HUES48 (cell line): Measurements from ENCODE around the gene LGALS3BP.
A peak's percentile ranks its signal among the peaks of the same experiment; 100 is the strongest.

ENCODE experiments used
- H3K27ac ChIP-seq: one replicate; pipeline ENCODE4 v1.7.0; 2013; ENCODE audit warnings: low read depth, low read length, inconsistent platforms
- H3K27me3 ChIP-seq: 2 replicates; pipeline ENCODE4 v1.6.1; 2013; ENCODE audit warnings: mild to moderate bottlenecking, low read length; ENCODE audit not compliant: control insufficient read depth, insufficient read depth
- H3K36me3 ChIP-seq: 2 replicates; pipeline ENCODE4 v1.6.1; 2013; ENCODE audit warnings: low read length; ENCODE audit not compliant: control insufficient read depth, insufficient read depth
- H3K4me1 ChIP-seq: 2 replicates; pipeline ENCODE4 v1.6.1; 2013; ENCODE audit warnings: mild to moderate bottlenecking, low read length; ENCODE audit not compliant: control insufficient read depth, insufficient read depth
- H3K4me3 ChIP-seq: 2 replicates; pipeline ENCODE4 v1.5.1; 2013; ENCODE audit warnings: mild to moderate bottlenecking, low read depth, low read length
- H3K9ac ChIP-seq: 2 replicates; pipeline ENCODE4 v1.6.1; 2013; ENCODE audit warnings: mild to moderate bottlenecking, low read depth, low read length, moderate library complexity
- H3K9me3 ChIP-seq: 2 replicates; pipeline ENCODE4 v1.6.1; 2013; ENCODE audit warnings: low read length; ENCODE audit not compliant: control insufficient read depth, insufficient read depth

LGALS3BP gene

DNA sequence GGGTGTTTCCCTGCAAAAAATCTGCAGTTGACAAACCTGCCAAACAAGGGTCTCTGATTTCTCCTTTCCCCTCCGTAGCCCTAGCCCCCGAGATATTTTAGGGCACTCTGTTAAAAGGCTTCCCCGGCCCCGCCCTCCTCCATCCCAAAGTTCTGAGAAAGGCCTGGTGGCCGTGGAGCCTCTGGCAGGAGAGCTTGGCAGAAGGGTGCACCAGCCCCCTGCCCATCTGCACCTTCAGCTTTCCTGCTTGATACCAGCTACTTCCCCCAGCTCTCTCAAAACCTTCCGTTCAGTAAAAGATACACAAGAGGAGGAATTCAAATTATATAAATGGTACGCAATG lies 30.6 kb upstream of the LGALS3BP start:
- peaks cover 6% of the 10 kb centered on the region for H3K4me1 ChIP-seq
- H3K9ac ChIP-seq, result no peak overlapping the region

DNA sequence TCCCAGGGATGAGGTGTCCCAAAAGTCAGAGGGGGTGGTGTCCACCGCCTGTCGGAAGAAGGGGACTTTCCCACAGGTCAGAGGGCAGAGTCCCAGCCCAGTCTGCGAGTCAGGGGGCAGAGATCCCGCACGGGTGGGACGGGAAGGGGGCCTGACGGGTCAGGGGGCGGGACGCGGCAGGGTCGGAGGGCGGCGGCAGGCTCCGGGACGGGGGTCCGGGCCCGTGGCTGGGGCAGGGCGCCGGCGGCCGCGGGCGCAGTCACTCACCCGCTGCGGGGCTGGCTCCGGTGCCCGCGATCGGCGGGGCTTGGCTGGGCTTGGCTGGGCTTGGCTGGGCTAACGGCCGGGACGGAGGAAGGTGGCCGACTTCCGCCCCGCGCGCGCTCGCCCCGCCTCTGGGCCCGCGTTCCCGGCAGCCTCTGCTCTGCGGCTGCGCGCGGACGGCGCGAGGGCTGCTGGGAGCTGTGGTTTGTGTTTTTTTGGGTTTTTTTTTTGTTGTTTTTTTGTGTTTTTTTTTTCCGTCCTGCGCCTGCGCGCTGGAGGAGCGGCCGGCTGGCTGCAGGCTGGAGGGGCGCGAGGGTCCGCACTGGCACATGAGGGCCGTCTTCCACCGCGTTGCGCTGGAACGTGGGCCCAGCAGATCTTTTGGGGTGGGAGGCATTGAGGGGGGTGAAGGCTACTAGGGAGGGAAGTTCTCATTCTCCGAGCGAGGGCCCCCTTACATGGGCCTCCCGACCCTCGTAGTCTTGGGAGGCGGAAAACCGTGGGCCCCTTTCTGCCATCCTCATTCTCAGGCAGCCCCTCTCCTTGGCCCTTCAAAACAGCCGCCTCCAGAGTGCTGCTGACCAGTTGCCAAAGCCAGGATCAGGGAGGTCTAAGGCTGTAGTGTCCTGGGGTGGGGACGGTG lies 29.9 kb upstream of the LGALS3BP start, which contains the start of gene CANT1:
CANT1 (minus strand) TSS at position 368 of the 907 bp plus-strand sequence. CDS start 12,142 bp downstream, outside the sequence.
- peak within 1 kb of the TSS; percentile 22 for H3K9ac ChIP-seq
- peak within 1 kb of the TSS; percentile 80 for H3K4me3 ChIP-seq
- peaks cover 43% of the 10 kb centered on the region for H3K27me3 ChIP-seq
- no peak within 1 kb of the TSS for H3K27ac ChIP-seq
- no peaks in the 10 kb centered on the region for H3K36me3 ChIP-seq
- peaks cover 6% of the 10 kb centered on the region for H3K4me1 ChIP-seq
- H3K9me3 ChIP-seq, result peaks cover 19% of the 10 kb centered on the region

More for the DNA sequence above, 30.6 kb upstream of the LGALS3BP start:
- H3K27ac ChIP-seq, result no peak overlapping the region
- H3K4me3 ChIP-seq, result peak overlapping the region; percentile 80; the same call in 1 of the 2 replicates
- peaks cover 40% of the 10 kb centered on the region for H3K27me3 ChIP-seq
- peaks cover 25% of the 10 kb centered on the region for H3K9me3 ChIP-seq
- H3K36me3 ChIP-seq, result no peaks in the 10 kb centered on the region

DNA sequence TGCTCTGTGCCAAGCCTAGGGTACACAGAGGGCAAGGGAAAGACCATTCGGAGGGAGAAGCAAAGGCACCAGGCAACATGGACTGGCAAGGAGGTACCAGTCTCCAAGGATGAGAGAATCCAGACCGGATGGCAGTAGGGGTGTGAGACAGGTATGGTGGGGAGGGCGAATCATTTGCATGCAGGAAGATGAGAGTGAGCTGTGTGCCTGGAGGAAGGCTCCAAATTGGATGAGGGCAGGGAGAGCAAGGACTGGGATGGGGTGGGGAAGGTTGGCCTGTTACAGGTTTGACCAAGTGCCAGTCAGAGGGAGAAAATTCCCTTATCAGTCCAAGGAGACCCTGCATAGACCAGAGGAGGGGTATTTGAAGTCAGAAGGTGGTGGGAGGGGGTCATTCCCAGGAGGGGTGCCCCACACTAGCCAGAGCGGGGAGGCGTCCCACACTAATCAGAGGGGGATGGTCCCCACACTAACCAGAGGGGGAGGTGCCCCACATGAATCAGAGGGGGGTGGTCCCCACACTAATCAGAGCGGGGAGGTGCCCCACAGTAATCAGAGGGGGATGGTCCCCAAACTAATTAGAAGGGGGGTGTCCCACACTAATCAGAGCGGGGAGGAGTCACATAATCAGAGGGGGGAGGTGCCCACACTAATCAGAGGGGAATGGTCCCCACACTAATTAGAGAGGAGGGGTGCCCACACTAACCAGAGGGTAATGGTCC lies 29.1 kb upstream of the LGALS3BP start:
- Histone ChIP-seq H3K4me3 (peak overlapping the region; percentile 80), H3K36me3 (no peaks in the 10 kb centered on the region), H3K27me3 (peaks cover 43% of the 10 kb centered on the region), H3K9ac (peak overlapping the region; percentile 21; the same call in 1 of the 2 replicates), H3K9me3 (peaks cover 11% of the 10 kb centered on the region), H3K4me1 (peaks cover 6% of the 10 kb centered on the region), H3K27ac (no peak overlapping the region)

DNA sequence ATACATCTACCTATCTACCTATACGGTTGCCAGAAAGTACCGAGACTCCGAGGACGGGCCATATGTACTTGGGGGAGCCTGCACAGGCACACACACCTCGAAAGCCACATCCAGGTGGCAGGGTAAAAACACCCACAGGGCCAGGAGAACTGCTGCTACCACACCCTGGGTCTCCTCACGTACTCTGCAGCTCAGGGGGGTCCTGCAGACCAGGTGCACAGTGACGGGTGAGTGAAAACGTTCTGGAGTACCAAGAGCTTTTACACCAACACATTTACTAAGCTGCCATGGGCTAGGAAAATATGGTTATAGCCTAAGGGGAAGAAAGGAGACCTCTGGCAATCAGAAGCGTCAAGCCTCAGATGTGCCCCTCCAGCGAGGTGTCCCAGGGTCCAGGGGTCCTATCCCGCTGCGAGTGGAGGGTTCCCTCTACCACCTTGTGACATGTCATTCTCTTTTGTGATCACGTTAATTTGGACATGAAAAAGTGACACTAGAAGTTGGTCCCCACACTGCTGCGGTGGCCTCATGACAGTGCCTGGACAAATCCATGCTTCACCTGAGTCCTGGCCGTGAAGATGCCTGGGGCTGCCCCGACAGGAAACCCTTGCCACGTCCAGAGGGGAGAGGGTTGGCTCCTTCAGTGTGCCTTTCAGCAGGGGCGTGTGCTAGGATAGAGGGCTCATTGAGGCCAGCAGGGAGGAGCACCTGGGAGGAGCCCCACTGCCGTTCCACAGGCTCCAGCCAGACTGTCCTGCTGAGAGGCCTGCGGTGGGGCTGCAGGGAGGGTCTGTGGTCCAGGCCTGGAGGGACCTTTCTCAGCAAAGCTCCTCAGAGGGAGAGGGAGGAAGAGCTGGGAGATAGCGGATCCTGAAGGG lies 28.0 kb upstream of the LGALS3BP start:
- peaks cover 3% of the 10 kb centered on the region; the same call in 1 of the 2 replicates for H3K36me3 ChIP-seq
- H3K4me1 ChIP-seq, result peaks cover 6% of the 10 kb centered on the region
- peaks cover 53% of the 10 kb centered on the region for H3K27me3 ChIP-seq
- no peak overlapping the region for H3K9ac ChIP-seq
- no peak overlapping the region for H3K27ac ChIP-seq
- no peak overlapping the region for H3K4me3 ChIP-seq
- peaks cover 1% of the 10 kb centered on the region for H3K9me3 ChIP-seq

DNA sequence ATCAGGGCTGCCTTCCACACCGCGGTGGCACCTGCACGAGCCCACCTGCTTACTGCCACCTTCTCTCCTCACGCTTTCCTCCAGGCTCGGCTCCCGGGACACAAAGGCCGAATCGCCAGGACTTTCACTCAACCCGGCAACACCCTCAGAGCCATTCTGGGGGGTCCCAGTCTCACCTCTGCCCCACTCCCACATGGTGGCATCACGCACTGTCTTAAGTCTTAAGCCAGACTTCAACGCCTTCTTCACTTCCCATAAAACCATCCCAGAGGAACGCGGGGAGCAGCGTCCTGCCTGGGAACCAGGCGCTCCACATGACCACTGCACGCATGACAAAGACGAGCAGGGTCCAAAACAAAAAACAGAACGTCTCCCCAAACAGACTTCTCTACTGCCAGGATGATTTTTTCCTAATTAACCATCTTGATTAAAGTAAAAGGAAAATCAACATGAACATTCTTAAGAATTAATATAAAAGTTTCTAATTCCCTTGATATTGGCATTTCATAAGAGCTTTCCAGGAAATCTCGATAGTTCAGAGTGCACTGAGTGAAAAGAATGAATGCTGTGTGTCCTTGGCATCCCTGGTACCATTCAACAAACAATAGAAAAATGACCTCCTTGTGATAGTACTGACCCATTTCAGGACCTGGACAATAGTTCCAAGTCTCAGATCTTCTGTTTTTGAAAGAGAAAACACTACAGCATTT lies 27.2 kb upstream of the LGALS3BP start:
- Histone ChIP-seq H3K27me3 (peaks cover 61% of the 10 kb centered on the region), H3K9ac (no peak overlapping the region), H3K4me3 (no peak overlapping the region), H3K27ac (no peak overlapping the region), H3K9me3 (no peaks in the 10 kb centered on the region; the same call in none of the 2 replicates), H3K36me3 (peaks cover 5% of the 10 kb centered on the region; the same call in 1 of the 2 replicates), H3K4me1 (peaks cover 6% of the 10 kb centered on the region)

DNA sequence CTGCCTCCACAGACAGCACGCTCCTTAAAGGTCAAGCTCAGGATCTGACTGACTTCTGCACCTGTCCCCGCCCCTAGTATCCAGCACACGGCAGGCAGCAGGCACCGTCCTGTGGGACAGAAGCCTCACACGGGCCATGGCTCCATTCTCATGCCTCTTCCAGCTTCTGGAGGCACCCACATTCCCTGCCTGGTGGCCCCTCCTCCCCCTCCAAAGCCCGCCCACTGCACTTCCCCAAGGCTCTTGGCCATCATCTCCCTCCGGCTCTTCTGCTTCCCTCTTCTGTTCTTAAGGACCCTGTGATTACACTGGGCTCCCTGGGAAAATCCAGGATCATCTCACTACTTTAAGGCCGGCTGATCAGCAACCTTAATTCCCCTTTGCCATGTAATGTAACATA lies 26.3 kb upstream of the LGALS3BP start:
- Histone ChIP-seq H3K4me1 (peaks cover 6% of the 10 kb centered on the region), H3K4me3 (no peak overlapping the region), H3K36me3 (peaks cover 5% of the 10 kb centered on the region; the same call in 1 of the 2 replicates), H3K27ac (no peak overlapping the region), H3K27me3 (peaks cover 68% of the 10 kb centered on the region), H3K9me3 (no peaks in the 10 kb centered on the region; the same call in 1 of the 2 replicates), H3K9ac (no peak overlapping the region)

DNA sequence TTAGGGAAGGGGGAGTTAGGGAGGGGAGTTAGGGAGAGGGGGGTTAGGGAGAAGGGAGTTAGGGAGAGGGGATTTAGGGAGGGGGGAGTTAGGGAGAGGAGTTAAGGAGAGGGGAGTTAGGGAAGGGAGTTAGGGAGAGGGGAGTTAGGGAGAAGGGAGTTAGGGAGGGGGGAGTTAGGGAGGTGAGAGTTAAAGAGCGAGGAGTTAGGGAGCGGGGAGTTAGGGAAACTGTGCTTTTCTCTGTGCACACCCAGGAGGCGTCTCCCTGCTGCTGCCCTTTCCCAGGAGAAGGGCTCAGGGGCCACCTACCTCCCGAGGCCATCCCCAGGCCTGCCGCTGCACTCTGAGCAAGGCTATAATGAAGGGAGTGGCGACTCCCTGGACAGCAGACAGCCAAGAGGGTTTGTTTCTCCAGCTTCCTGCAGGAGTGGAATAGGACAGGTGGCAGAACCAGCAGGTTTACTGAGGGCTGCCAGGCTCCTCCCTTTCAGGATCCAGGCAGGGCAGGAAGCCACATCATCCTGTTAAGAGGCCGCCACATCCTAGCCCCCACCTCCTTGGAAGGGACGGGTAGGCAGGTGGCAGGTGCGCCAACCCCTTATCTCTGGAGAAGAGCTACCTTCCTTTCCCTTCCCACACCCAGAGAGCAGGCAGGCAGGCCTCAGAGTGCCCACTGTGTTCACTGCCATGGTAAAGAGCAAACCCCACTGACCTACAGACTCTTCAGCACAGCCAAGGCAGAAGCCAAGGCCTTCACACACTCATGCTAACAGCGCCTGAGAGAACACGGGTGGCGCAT lies 25.5 kb upstream of the LGALS3BP start:
- H3K27ac ChIP-seq, result no peak overlapping the region
- H3K4me3 ChIP-seq, result no peak overlapping the region
- H3K9ac ChIP-seq, result no peak overlapping the region
- peaks cover 5% of the 10 kb centered on the region; the same call in 1 of the 2 replicates for H3K36me3 ChIP-seq
- H3K4me1 ChIP-seq, result peaks cover 6% of the 10 kb centered on the region
- peaks cover 75% of the 10 kb centered on the region for H3K27me3 ChIP-seq
- no peaks in the 10 kb centered on the region for H3K9me3 ChIP-seq

DNA sequence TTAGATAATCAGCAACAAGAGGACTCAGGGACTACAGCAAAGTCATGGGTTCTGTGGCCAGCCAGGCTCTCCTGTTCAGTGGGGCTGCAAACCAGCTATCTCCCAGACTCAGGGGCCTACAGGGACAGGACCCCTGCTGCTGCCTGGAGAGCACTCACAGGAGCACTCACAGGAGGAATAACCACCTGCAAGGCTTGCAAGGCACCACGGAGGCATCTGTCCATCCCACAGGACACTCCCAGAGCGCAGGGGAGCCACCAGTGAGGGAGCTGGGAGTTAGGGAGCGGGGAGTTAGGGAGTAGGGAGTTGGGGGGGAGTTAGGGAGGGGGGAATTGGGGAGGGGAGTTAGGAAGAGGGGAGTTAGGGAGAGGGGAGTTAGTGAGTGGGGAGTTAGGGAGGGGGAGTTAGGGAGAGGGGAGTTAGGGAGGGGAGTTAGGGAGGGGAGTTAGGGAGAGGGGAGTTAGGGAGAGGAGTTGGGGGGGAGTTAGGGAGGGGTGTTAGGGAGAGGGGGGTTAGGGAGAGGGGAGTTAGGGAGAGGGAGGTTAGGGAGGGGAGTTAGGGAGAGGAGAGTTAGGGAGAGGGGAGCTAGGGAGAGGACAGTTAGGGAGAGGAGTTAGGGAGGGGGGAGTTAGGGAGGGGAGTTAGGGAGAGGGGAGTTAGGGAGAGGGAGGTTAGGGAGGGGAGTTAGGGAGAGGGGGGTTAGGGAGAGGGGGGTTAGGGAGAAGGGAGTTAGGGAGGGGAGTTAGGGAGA lies 24.1 kb upstream of the LGALS3BP start:
- Histone ChIP-seq H3K27ac (peak overlapping the region; percentile 35), H3K36me3 (peaks cover 5% of the 10 kb centered on the region; the same call in 1 of the 2 replicates), H3K27me3 (peaks cover 70% of the 10 kb centered on the region)

More for the DNA sequence above, 24.1 kb upstream of the LGALS3BP start:
- Histone ChIP-seq H3K4me1 (peaks cover 3% of the 10 kb centered on the region; the same call in 1 of the 2 replicates), H3K9ac (no peak overlapping the region), H3K9me3 (no peaks in the 10 kb centered on the region), H3K4me3 (no peak overlapping the region)
